K562 (cell line): ENCODE results near the gene IDH1. TPM values are rescaled to one million over a fixed set of nuclear protein-coding genes. Genes with fewer than 3 reads are reported as not detected.

Experiments used
- AFF1 ChIP-seq, 2 experiments: fragments of 450-650 bp; IDR thresholded peaks; 2 replicates each; pipeline ENCODE4 v1.6.1; 2018; ENCODE audit warnings: mild to moderate bottlenecking in 2 of 2, low read depth in 1 of 2; ENCODE audit not compliant: partially characterized antibody in 2 of 2
- JUND ChIP-seq, 2 experiments: IDR thresholded peaks; 2 replicates in 1 of 2; 3 replicates in 1 of 2; pipeline ENCODE4 v1.6.1; 2011; ENCODE audit warnings: borderline replicate concordance in 2 of 2, low read depth in 2 of 2, low read length in 2 of 2, improper control_type of control experiment in 1 of 2, missing biosample characterization in 1 of 2, missing genetic modification characterization in 1 of 2, missing genetic modification reagents in 1 of 2
- KLF16 ChIP-seq: IDR thresholded peaks from 2 replicates; pipeline ENCODE4 v1.6.1; 2016; ENCODE audit warnings: antibody characterized with exemption
- NCOR1 ChIP-seq: fragments of 450-650 bp; IDR thresholded peaks from 2 replicates; pipeline ENCODE4 v1.6.1; 2016; ENCODE audit warnings: mild to moderate bottlenecking, moderate library complexity
- PKNOX1 ChIP-seq: fragments of 450-650 bp; IDR thresholded peaks from 2 replicates; pipeline ENCODE4 v1.6.1; 2016
- TAL1 ChIP-seq: fragments of 450-650 bp; IDR thresholded peaks from 2 replicates; pipeline ENCODE4 v1.6.1; 2016; ENCODE audit warnings: mild to moderate bottlenecking
- TCF3 ChIP-seq: sonication (generic); formaldehyde crosslinking; IDR thresholded peaks from 2 replicates; pipeline ENCODE4 v1.4.0; 2020; ENCODE audit warnings: mild to moderate bottlenecking, missing genetic modification reagents
- polyA plus RNA-seq, 8 experiments: library from polyadenylated mRNA; depleted of rRNA in 4 of 8; stranded (reverse) in 5 of 8; unstranded in 3 of 8; fragments of >200 nt; fragmentation: Nextera tagmentation in 2 of 8; fragmentation: Illumina TruSeq in 1 of 8; extraction: Ambion mirVana in 2 of 8; extraction: Trizol in 1 of 8; gene quantifications; 2 replicates each; pipeline versions ENCODE4 v1.2.1 to v1.2.3, GENCODE V29; 2011 to 2014; ENCODE audit warnings: inconsistent platforms in 1 of 8, missing spikeins in 1 of 8
- total RNA-seq, 7 experiments: library from RNA; depleted of rRNA in 6 of 7; stranded (reverse); fragments of >200 nt in 6 of 7; fragmentation: Illumina TruSeq in 2 of 7; extraction: Trizol in 2 of 7; gene quantifications; 2 replicates each; pipeline versions ENCODE4 v1.2.1 to v1.2.3, GENCODE V29; 2011 to 2021; ENCODE audit warnings: low replicate concordance in 1 of 7
- TF ChIP-seq, protein P1 (sequence below), 2 experiments: IDR thresholded peaks in 1 of 2; conservative IDR thresholded peaks in 1 of 2; 2 replicates each; pipeline ENCODE4 v1.6.1; 2016; ENCODE audit warnings: low read depth in 2 of 2, mild to moderate bottlenecking in 1 of 2, missing compliant biosample characterization in 1 of 2, missing genetic modification characterization in 1 of 2, moderate library complexity in 1 of 2
- TF ChIP-seq, protein P2 (sequence below), 2 experiments: fragments of 250-450 bp in 1 of 2; fragments of 450-650 bp in 1 of 2; sonication (Bioruptor Pico) in 1 of 2; IDR thresholded peaks; 2 replicates each; pipeline versions ENCODE4 v1.6.1 to v1.8.0; 2016 to 2021; ENCODE audit warnings: mild to moderate bottlenecking in 2 of 2, moderate library complexity in 2 of 2, missing compliant biosample characterization in 1 of 2, missing genetic modification characterization in 1 of 2

Gene IDH1
- total and polyA plus RNA-seq, 9 of the 15 experiments (the other 6 are each of a cell fraction or from before 2014, with no cell fraction given): 61.9 to 194 (median 101) TPM

GRCh38 chr2:208304157-208304556 is 49.3 kb upstream of the IDH1 start (continued):
- TF ChIP-seq, protein P1, sequence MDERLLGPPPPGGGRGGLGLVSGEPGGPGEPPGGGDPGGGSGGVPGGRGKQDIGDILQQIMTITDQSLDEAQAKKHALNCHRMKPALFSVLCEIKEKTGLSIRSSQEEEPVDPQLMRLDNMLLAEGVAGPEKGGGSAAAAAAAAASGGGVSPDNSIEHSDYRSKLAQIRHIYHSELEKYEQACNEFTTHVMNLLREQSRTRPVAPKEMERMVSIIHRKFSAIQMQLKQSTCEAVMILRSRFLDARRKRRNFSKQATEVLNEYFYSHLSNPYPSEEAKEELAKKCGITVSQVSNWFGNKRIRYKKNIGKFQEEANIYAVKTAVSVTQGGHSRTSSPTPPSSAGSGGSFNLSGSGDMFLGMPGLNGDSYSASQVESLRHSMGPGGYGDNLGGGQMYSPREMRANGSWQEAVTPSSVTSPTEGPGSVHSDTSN (CRISPR knock-in tag; IDR thresholded peaks at IDR 0.05; ENCODE audit: low read depth): no peak
- TF ChIP-seq, protein P1 (tag; conservative IDR thresholded peaks at IDR 0.05; ENCODE audit: low read depth): peak; percentile 79
- TF ChIP-seq NCOR1 (peak; percentile 12; the same call in 1 of the 2 replicates), KLF16 (no peak), TAL1 (peak; percentile 33; the same call in 1 of the 2 replicates), TCF3 (CRISPR knock-in tag) (peak; percentile 21; the same call in 1 of the 2 replicates), JUND (IDR thresholded peaks at IDR 0.05; ENCODE audit: borderline replicate concordance, low read depth, low read length) (no peak), JUND (tag; IDR thresholded peaks at IDR 0.05; ENCODE audit: borderline replicate concordance, low read depth, low read length) (0 out of 3 replicates have a peak, but pooled peaks have one; percentile 14), AFF1 (IDR thresholded peaks at IDR 0.05; ENCODE audit: low read depth in 1 of 2, partially characterized antibody in 2 of 2) (no peak), PKNOX1 (0 out of 2 replicates have a peak, but pooled peaks have one; percentile 18)
- TF ChIP-seq, protein P2, sequence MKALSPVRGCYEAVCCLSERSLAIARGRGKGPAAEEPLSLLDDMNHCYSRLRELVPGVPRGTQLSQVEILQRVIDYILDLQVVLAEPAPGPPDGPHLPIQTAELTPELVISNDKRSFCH (CRISPR knock-in tag; IDR thresholded peaks at IDR 0.05): no peak
- TF ChIP-seq, protein P2 (tag; IDR thresholded peaks at IDR 0.05): no peak
